Liver (tissue), 9 donors: Measurements from ENCODE around the gene APOL2. TPM values are rescaled to one million over a fixed set of nuclear protein-coding genes. Genes with fewer than 3 reads are reported as not detected.

Experiments
- DNase-seq: peaks from one replicate; pipeline ENCODE4 v3.0.0-alpha.2; 2017; ENCODE audit warnings: low spot score
- H3K27ac ChIP-seq, 2 donors: one replicate each; pipeline ENCODE4 v1.7.0; 2013; ENCODE audit warnings: inconsistent platforms in 2 of 2, low read length in 2 of 2, control low read depth in 1 of 2, low read depth in 1 of 2, mild to moderate bottlenecking in 1 of 2
- H3K27me3 ChIP-seq, 4 donors: one replicate each; pipeline versions ENCODE4 v1.6.1 to v1.7.0; 2013; ENCODE audit warnings: low read length in 3 of 4, inconsistent platforms in 1 of 4, mild to moderate bottlenecking in 1 of 4, moderate library complexity in 1 of 4; ENCODE audit not compliant: control insufficient read depth in 4 of 4, insufficient read depth in 4 of 4
- H3K36me3 ChIP-seq, 4 donors: one replicate each; pipeline versions ENCODE4 v1.6.1 to v1.7.0; 2013; ENCODE audit warnings: low read length in 3 of 4, mild to moderate bottlenecking in 3 of 4, low read depth in 1 of 4, moderate library complexity in 1 of 4; ENCODE audit not compliant: control insufficient read depth in 4 of 4, insufficient read depth in 3 of 4
- H3K4me1 ChIP-seq, 4 donors: one replicate each; pipeline versions ENCODE4 v1.6.1 to v1.7.0; 2013; ENCODE audit warnings: low read length in 3 of 4, mild to moderate bottlenecking in 3 of 4, moderate library complexity in 1 of 4; ENCODE audit not compliant: control insufficient read depth in 4 of 4, insufficient read depth in 4 of 4
- H3K4me3 ChIP-seq, 3 donors: one replicate each; pipeline versions ENCODE4 v1.6.1 to v1.7.0; 2013; ENCODE audit warnings: low read length in 3 of 3, control low read depth in 1 of 3, low read depth in 1 of 3, mild to moderate bottlenecking in 1 of 3
- H3K9ac ChIP-seq, 2 donors: one replicate each; pipeline ENCODE4 v1.7.0; 2013; ENCODE audit warnings: low read length in 2 of 2, mild to moderate bottlenecking in 2 of 2, moderate library complexity in 2 of 2, control low read depth in 1 of 2, low read depth in 1 of 2
- H3K9me3 ChIP-seq, 4 donors: one replicate each; pipeline versions ENCODE4 v1.6.1 to v1.7.0; 2013; ENCODE audit warnings: low read length in 3 of 4; ENCODE audit not compliant: control insufficient read depth in 4 of 4
- CTCF ChIP-seq: fragments of 150-350 bp; IDR thresholded peaks from 2 replicates; pipeline ENCODE4 v1.5.1; 2017; ENCODE audit warnings: improper control_type of control experiment, low read depth, low read length; ENCODE audit not compliant: missing input control
- EGR1 ChIP-seq, 2 donors: IDR thresholded peaks; 2 replicates each; pipeline ENCODE4 v1.6.1; 2016 to 2018; ENCODE audit warnings: antibody characterized with exemption in 2 of 2, low read depth in 2 of 2
- FOXA1 ChIP-seq: IDR thresholded peaks from 2 replicates; pipeline ENCODE4 v1.6.1; 2016; ENCODE audit warnings: antibody characterized with exemption
- GABPA ChIP-seq, 2 donors: IDR thresholded peaks in 1 of 2; conservative IDR thresholded peaks in 1 of 2; 2 replicates each; pipeline ENCODE4 v1.6.1; 2016; ENCODE audit warnings: antibody characterized with exemption in 2 of 2, mild to moderate bottlenecking in 1 of 2, moderate library complexity in 1 of 2
- HNF4A ChIP-seq, 2 donors: conservative IDR thresholded peaks; 2 replicates each; pipeline ENCODE4 v1.6.1; 2016; ENCODE audit warnings: antibody characterized with exemption in 2 of 2, mild to moderate bottlenecking in 2 of 2
- JUND ChIP-seq, 2 donors: IDR thresholded peaks; 2 replicates each; pipeline ENCODE4 v1.6.1; 2016; ENCODE audit warnings: antibody characterized with exemption in 2 of 2
- RAD21 ChIP-seq, 2 donors: IDR thresholded peaks; 2 replicates each; pipeline ENCODE4 v1.6.1; 2016; ENCODE audit warnings: antibody characterized with exemption in 2 of 2, mild to moderate bottlenecking in 2 of 2
- REST ChIP-seq: IDR thresholded peaks from 2 replicates; pipeline ENCODE4 v1.6.1; 2016; ENCODE audit warnings: antibody characterized with exemption, mild to moderate bottlenecking
- RXRA ChIP-seq, 2 donors: IDR thresholded peaks; 2 replicates each; pipeline ENCODE4 v1.6.1; 2017 to 2018; ENCODE audit warnings: antibody characterized with exemption in 2 of 2, mild to moderate bottlenecking in 1 of 2
- YY1 ChIP-seq: IDR thresholded peaks from 2 replicates; pipeline ENCODE4 v1.6.1; 2016; ENCODE audit warnings: antibody characterized with exemption, mild to moderate bottlenecking
- ZBTB33 ChIP-seq: IDR thresholded peaks from 2 replicates; pipeline ENCODE4 v1.6.1; 2016; ENCODE audit warnings: antibody characterized with exemption
- WGBS: extraction: QIAGEN DNeasy Blood & Tissue Kit; methylation state at CpG from one replicate; pipeline ENCODE4 v1.1.7; 2013; 5-methylcytosine and 5-hydroxymethylcytosine counted together
- polyA plus RNA-seq, 2 donors: library from polyadenylated mRNA; stranded (reverse) in 1 of 2; unstranded in 1 of 2; fragments of 200-250 nt in 1 of 2; fragments of >200 nt in 1 of 2; fragmentation: Nextera tagmentation in 1 of 2; extraction: Ambion mirVana in 1 of 2; gene quantifications; one replicate each; pipeline versions ENCODE4 v1.2.1 to v1.2.3, GENCODE V29; 2013 to 2015
- total RNA-seq, 2 donors: library from RNA; depleted of rRNA; stranded (reverse); fragments of >200 nt; gene quantifications; one replicate each; pipeline ENCODE4 v1.2.3, GENCODE V29; 2014
- donor health status: healthy.
- donor health status: healthy.
- donor health status: healthy.
- donor health status: healthy.
- donor health status: healthy.

The APOL2 gene
- total and polyA plus RNA-seq, 4 donors = 14.3 to 77.2 (median 21.7) TPM

GRCh38 chr22:36279219-36279666, 39.9 kb upstream of the APOL2 start (continued):
- TF ChIP-seq ZBTB33 (no peak), REST (peak; percentile 67), GABPA (IDR thresholded peaks at IDR 0.05 in 1 of 2, conservative IDR thresholded peaks at IDR 0.05 in 1 of 2) (no peak)

- Histone ChIP-seq H3K27ac (peak overlapping the region in 1 of 2 donors; percentile 40), H3K4me3 (no peak overlapping the region), H3K9ac (no peak overlapping the region), H3K36me3 (peaks cover 9 to 17% (median 12%) of the 10 kb centered on the region in 4 donors), H3K9me3 (no peaks in the 10 kb centered on the region), H3K4me1 (peaks cover 7 to 39% (median 29%) of the 10 kb centered on the region in 4 donors), H3K27me3 (no peaks in the 10 kb centered on the region)
- TF ChIP-seq EGR1 (IDR thresholded peaks at IDR 0.05; ENCODE audit: low read depth in 2 of 2) (no peak), REST (no peak), RXRA (IDR thresholded peaks at IDR 0.05) (peak; percentile 12 to 41), HNF4A (conservative IDR thresholded peaks at IDR 0.05) (peak; percentile 2 to 34), JUND (IDR thresholded peaks at IDR 0.05) (no peak), FOXA1 (no peak), RAD21 (IDR thresholded peaks at IDR 0.05) (peak; percentile 76 to 87), YY1 (no peak), CTCF (peak; percentile 70)
- WGBS = 37% methylated on average over 18 of the region's 18 CpGs
- DNase-seq = peak; percentile 62
Measured at GRCh38 chr22:36277482-36278291, 38.4 kb upstream of the APOL2 start.
